NCI-H69 (cell line): Measurements from ENCODE around the gene PSMD8.
A peak's percentile ranks its signal among the peaks of the same experiment; 100 is the strongest.
"Not testable (repeated sequence)": the region's sequence is repeated elsewhere in the genome, so short reads cannot be mapped to it uniquely, and the experiment has no call there.

ENCODE experiments used
- DNase-seq: peaks from one replicate; lab custom pipeline; 2025; lab: John Stamatoyannopoulos, UW

The PSMD8 gene

DNA sequence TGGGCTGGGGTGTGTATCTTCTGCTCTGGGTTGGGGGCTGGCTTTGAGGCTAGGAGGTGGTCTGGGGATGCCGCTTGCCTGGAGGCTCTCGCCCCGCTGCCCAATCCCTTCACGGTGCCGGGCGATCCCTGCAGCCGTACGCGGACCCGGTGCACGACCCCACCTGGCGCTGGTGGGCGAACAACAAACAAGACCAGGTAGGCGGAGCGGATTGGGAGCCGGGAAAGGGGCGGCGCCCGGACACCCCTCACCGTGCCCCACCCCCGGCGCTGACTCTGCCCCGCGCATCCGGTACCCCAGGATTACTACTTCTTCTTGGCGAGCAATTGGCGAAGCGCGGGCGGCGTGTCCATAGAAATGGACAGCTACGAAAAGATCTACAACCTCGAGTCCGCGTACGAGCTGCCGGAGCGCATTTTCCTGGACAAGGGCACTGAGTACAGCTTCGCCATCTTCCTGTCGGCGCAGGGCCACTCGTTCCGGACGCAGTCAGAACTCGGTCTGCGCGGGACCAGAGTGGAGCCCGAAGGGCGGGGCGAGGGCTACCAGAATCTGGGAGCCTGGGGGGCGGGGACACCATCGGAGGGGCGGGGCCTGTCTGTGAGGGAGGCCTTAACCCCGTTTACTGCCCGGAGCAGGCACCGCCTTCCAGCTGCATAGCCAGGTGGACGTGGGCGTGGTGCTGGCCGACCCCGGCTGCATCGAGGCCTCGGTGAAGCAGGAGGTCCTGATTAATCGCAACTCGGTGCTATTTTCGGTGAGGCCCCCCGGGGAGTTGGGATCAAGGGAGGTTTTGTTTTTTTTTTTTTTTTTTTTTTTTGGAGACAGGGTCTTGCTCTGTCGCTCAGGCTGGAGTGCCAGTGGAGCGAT is 12.1 kb upstream of the PSMD8 start:
- peak; percentile 84 for DNase-seq

DNA sequence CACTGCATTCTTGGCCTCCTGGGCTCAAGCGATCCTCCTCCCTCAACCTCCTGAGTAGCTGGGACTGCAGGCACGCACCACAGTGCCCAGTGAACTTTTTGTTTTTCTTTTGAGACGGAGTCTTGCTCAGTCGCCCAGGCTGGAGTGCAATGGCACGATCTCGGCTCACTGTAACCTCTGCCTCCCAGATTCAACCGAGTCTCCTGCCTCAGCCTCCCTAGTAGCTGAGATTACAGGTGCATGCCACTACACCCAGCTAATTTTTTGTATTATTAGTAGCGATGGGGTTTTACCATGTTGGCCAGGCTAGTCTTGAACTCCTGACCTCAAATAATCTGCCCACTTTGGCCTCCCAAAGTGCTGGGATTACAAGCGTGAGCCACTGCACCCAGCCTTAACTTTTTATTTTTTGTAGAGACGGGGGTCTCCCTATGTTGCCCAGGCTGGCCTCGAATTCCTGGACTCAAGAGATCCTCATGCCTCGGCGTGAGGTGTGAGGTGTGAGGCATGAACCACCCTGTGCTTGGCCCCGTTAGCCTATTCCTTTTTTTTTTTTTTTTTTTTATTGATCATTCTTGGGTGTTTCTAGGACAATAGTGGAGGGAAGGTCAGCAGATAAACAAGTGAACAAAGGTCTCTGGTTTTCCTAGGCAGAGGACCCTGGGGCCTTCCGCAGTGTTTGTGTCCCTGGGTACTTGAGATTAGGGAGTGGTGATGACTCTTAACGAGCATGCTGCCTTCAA is 11.3 kb upstream of the PSMD8 start:
- not testable (repeated sequence) for DNase-seq

GRCh38 chr19:38367041-38367440 is 7.3 kb upstream of the PSMD8 start:
- no peak for DNase-seq

DNA sequence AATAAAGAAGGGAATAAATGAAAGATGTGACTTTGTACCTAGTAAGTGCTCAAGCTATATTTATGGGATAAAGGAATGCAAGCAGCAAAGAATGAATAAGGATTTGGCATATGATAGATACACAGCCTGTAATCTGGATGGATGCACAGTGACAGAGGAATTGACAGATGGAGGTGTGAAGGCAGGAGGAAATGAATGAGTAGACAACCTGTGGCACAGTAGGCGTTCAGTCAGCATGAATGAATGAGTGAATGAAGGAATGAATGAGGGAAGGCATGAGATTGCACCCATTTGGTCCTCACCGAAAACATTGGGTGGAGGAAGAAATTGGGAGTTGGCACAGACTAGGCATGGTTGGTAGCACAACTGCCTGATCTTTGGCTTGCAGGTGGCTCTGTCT is 4.8 kb upstream of the PSMD8 start:
- no peak for DNase-seq

DNA sequence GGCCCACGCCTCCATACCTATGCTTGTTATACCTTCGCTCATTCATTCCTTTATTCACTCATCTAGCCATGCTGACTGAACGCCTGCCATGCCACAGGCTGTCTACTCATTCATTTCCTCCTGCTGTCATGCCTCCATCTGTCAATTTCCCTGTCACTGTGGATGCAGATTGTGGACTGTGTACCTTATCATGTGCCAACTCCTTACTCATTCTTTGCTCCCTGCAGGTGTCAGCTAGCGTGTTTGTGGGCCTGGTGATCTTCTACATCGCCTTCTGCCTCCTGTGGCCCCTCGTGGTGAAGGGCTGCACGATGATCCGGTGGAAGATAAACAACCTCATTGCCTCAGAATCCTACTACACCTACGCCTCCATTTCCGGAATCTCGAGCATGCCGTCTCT is 4.1 kb upstream of the PSMD8 start:
- DNase-seq = peak; percentile 57

GRCh38 chr19:38371081-38371480 is 3.3 kb upstream of the PSMD8 start:
- DNase-seq = no peak

DNA sequence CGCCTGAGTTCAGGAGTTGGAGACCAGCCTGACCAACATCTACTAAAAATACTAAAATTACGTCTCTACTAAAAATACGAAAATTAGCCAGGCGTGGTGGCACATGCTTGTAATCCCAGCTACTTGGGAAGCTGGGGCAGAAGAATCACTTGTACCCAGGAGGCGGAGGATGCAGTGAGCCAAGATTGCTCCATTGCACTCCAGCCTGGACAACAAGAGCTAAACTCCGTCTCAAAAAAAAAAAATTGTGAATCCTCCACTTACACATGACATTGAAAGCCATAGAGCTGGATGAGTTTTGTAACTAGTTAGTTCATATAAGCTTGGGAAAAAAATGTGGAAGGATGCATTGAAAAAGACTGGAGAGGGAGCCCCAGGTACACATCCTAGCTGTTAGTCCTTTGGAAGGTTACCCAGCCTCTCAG is 452 bp upstream of the PSMD8 start:
- no peak for DNase-seq

- peak; percentile 60 for DNase-seq
Observed at GRCh38 chr19:38375098-38375493, 725 bp downstream of the PSMD8 start.

DNA sequence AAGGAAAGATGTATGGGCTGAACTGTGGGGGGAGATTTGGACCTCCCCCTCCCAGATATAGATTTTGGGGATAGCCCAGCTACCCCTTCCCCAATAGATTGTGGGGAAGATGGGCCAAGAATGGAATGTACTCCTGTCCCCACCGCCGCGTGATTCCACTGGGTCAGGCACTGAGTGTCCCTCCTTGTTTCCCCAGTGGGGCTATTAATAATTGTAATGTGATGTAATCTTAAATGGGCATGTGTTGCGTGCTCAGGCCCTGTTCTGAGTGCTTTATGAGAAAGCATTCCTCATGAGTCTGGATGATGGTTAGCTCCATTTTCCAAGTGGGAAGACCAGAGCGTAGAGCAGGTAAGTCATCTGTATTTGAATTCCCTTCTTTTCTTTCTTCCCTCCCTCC is 1.4 kb downstream of the PSMD8 start:
- no peak for DNase-seq

- no peak for DNase-seq
Observed at GRCh38 chr19:38376576-38376975, 2.2 kb downstream of the PSMD8 start.

DNA sequence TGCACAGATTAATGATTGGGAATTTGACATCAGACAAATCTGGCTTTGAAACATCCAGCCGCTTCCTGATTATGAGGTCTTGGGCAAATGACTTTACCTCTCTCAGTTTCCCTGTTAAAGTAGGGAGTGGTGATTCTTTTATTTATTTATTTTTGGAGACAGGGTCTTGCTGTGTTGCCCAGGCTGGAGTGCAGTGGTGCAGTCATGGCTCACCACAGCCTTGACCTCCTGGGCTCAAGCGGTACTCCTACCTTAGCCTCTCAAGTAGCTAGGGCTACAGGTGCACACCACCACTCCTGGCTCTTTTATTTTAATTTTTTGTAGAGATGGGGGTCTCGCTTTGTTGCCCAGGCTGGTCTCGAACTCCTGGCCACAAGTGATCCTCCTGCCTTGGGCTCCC is 2.7 kb downstream of the PSMD8 start:
- no peak for DNase-seq

DNA sequence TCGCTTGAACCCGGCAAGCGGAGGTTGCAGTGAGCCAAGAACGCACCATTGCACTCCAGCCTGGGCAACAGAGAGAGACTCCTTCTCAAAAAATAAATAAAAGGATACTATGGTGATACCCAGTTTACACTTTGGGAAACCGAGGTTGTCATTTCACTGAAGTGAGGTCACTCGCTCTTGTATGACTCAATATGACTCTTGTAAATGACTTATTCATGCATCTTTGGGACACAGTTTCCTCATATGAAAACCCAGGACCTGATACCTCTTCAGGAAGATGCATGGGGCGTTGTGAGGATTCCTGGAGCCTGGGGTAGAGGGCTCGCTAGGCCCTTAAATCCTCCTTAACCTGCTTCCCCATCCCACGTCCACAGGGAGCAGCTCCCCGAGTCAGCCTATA is 4.5 kb downstream of the PSMD8 start:
- no peak for DNase-seq

- no peak for DNase-seq
Observed at GRCh38 chr19:38381138-38381537, 6.8 kb downstream of the PSMD8 start.

- no peak for DNase-seq
Observed at GRCh38 chr19:38383184-38383583, 8.8 kb downstream of the PSMD8 start.

DNA sequence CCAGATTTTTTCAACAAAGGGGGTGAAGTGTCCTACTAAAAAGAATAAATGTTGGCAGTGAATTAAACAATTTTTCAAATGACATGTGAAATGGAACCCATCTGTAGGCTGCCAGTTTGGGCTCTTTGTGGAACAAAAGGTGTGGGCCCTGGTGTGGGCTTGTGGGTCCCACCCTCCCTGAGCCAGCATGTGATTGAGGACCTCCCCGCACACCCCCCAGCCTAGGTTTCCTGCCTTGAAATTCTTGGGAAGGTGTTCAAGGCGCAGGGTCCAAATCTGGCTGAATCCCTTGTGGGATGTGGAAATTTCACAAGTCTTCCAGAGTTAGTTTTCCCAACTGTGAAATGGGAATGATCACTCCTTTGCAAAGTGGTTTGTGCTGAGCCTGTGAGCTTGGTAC is 9.4 kb downstream of the PSMD8 start:
- no peak for DNase-seq

DNA sequence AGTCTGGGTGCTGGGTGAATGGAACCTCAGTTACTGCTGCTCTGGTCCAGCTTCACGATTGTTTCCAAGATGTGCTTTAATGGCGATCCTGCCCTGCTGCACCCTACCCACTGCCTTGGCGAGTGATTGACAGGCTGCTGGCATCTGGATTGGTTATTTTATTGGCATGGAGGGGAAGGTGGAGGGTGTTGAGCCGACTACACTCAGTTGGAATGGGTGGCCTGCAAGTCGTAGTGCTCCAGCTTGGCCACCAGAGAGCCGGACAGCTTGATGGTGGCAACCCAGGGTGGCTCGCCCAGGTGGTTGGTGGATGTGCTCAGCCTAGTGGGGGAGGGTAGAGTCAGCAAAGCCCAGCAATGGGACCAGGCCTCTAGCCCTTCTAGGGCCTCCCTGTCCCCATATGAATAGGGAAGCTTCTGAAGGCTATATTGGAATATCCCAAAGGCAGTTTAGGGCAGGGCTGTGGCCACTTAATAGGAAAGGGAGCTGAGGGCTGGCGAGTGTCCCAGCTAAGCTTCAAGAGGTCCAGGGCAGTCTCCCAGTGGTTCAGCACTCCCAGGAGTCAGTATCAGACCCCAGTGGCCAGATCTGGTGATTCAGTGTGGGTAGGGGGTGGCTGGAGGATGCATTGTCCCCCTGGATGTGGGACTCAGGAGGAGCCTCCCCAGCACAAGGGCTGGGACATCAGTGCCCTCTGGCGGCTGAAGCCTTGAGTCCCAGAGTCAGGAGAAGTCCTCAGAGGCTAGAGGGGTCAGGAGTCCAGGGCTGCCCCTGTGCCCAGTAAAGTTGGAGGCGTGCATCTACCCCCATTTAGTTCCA is 10.0 kb downstream of the PSMD8 start:
- DNase-seq = no peak

DNA sequence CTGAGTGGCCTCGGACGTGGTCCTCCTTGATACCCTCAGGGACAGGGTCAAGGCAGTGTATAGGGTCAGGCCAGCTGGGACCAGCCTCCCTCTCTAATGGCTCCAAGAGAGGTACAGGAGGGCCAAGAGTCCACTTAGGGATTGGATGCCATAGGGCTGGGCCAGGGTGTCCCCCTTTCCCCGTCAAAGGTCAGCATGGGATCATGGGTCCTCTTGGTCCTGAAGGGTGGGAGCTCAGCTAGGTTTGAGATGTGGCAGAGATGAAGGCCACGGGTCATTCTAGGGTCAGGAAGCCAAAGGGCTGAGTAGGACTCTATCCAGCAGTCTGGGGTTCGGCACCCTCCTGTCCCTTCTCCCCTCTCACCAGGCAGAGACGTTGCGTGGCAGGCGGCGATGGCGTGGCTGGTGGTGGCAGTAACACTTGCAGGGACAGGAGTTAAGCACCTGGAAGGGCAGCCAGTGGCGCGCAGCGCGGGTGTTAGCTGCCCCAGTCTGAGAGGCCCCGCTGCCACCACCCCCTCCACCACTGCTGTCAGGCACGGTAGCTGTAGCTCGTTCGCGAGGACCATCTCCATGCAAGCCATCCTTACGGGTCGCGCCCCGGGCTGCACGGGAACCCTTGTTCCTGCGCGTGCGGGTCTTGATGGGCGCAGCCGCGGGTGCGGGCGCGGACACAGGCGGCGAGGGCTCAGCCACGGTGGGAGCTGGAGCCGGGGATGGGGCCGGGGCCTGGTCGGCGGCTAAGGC is 10.9 kb downstream of the PSMD8 start:
- DNase-seq = no peak

DNA sequence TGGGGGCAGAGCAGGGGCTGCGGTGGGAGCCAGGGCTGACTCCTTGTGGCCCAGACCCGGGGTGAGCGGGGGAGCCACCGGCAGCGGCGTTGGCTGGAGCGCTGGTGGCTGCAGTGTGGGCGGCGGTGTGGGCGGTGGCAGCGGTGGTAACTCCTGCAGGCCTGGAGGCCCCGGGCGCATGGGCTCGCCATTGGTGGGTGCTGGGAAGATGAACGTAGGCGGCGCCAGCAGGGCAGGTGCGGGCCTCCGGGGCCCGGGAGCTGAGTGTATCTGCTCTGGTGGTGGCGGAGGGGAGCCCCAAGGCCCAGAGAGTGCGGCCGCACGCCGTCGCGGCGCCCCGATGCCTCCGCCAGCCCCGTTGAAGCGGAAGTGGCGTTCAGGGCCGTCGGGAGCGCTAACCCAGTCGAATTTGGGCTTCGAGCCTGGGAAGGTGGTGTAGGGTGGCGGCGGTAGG is 11.5 kb downstream of the PSMD8 start:
- DNase-seq = no peak

DNA sequence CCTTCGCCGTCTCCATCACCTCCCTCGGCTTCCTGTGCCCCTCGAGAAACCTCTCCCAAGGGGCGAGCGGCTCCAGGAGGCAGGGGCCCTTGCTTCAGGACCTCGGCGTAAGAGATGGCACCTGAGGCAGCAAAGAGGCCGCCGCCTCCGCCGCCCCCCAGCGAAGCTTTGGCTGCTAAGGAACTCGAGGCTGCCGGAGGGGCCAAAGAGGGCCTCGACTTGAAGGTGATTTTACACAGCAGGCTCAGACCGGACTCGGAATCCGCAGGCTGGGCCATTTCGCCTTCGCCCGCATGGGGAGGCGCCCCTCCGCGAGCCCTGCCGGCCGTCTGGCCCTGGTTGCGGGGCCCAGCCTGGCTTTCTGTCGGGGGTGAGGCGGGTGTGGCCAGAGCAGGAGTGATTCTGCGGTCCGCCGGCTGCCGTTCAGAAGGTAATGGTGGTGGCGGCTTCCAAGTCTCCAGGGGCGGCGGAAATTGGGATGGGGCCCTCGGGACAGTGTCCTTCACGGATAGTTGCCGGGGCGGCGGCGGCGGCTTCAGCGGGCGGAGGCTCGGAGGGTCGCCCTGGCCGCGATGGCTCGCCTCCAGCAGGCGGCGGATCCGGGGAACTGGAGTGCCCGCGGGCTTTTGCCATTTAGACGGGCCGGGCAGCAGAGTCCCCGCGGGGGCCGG is 12.1 kb downstream of the PSMD8 start:
- DNase-seq = peak; percentile 25

DNA sequence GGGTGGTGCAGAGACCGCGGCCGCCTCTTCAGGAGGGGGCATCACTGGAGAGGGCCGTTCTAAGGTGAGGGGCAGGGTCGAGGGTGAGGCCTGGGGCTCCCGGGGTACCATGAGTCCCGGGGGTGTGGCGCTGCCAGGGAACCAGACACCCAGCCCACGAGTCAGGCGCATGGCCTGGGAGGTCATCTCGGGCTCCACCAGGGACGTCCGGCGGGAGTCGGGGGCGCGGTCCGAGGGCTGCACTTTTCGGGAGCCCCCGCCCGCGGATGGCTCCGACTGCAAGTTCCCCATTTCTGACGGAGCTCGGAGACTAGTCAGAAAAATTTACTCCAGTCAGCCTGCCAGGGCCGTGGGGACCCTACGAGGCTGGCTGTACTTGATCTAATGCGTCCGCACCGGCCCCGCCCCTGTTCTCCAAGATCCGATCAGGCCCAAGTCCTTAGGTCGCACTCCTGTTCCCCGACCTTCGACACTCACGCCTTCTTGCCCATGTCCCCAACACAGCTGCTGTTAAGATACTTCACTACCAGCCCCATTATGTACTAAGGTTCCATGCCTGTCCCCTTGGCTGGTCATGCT is 12.7 kb downstream of the PSMD8 start:
- no peak for DNase-seq
